ENCODE results near the gene PCGF3.
A peak's percentile ranks its signal among the peaks of the same experiment; 100 is the strongest.
"Not testable (repeated sequence)": the region's sequence is repeated elsewhere in the genome, so short reads cannot be mapped to it uniquely, and the experiment has no call there.

Gene PCGF3

DNA sequence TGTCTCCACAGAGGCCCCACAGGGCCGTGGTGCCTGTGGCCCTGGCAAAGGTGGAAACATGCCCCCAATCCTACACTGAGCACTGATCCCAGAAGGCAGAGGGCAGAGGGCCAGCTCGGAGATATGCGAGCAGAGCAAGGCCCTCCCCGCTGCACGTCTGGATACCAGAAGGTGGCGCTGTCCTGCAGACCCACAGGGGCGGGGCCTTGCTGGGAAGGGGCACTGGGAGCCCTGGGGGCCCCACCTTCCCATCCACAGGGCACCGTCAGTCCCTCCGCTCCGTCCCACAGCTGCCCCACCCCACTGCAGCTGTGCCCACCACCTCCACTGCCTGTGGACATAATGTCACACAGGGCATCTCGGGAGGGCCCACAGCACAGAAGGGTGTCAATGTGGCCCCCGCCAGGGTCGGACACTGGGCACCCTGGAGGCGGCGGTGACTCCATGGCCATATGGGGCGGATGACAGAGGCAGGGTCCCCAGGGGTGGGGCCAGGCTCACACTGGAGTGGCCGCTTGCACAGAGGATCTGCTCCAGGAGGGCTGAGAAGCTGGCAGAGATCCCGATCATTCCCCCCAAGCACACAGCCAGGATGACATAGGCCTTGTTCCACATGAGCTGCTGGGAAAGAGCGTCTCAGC is 21.5 kb upstream of the PCGF3 start:
- peak; percentile 34 to 49 for DNase-seq

DNA sequence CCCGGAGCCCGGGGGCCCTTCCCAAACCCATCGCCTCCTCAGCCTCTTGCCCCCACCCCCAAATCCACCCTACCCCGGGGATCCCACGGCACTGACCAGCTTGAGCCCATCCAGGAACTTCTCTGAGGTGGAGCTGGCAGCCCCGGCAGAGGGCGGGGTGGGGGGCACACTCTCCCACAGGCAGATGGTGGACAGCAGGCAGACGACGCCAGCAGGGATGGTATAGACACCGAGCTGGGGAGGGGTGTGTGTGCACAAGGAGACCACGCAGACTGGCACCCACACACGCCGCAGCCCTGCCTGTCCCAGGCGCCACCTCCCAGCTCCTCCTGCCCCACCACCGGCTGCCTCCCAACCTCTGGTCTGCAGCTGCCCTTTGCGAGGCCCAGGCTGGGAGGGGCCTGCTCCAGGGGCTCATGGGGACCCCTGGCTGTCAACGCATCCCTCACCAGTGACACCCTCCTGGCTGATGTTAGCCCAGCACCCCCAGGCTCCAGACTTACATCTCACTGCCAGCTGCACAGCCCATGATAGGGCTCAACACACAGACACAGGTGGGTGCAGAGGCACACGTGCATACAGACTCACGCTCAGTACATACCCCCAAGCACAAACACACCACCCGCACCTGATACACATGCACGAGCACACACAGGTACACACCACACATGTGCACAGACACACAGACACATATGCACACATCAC is 20.9 kb upstream of the PCGF3 start:
- no peak for DNase-seq

DNA sequence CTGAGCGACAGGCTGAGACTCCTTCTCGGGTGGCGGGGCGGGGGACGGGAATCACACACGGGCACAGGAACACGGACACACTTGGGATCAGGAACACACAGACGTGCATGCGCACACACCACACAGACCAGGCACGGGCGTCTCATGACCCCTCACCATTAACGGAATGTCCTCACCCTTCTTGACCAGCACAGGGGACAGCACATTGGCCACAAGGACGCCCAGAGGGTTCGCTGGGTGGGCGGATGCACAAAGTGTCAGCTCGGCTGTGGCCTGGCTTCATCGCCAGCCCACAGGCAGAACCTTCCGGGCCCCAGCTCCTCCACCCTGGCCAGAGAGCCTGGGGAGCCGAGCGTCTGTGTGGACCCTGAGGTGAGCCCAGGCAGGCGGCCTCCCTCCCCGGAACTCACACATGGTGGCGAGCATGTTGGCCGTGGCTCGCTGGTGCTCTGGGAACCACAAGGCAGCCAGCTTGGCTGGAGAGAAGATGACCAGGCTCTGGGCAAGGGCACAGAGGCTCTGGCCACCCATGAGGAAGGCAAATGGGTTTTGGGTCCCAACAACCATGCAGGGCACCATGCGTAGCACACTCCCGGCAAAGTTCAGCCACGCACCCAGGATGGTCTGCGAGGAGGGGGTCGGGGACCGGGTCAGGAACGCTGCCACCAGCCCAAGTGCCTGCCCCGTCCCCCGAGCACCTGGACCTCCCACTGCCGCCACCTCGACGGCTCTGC is 19.8 kb upstream of the PCGF3 start:
- no peak for DNase-seq

DNA sequence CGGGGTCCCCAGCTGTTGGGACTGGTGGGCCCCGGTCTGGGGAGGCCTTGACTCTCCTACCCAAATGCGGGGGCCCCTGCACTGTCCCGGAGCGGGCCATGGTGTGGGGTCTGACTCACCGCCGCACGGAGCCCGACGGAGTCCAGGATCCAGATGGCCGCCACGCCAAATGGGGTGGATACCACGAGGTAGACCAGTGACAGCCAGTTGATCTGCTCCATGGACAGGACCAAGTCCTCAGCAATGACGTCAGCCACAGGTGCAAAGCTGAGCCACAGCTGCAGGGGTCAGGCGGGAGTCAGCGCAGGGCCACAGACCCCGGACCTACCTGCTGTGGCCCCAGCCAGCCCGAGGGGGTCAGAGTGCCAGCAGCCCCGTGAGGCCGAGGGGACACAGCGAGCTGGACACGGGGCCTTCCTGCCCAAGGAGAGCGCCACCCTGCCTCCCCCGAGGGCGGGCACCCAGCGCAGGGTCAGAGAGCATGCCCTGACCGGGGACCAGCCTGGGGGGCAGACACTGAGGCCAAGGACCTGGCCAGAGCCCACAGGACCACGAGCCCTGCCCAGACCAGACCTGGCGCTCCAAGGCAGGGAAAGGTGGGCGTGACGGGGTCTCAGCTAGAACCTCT is 19.1 kb upstream of the PCGF3 start:
- DNase-seq = no peak

DNA sequence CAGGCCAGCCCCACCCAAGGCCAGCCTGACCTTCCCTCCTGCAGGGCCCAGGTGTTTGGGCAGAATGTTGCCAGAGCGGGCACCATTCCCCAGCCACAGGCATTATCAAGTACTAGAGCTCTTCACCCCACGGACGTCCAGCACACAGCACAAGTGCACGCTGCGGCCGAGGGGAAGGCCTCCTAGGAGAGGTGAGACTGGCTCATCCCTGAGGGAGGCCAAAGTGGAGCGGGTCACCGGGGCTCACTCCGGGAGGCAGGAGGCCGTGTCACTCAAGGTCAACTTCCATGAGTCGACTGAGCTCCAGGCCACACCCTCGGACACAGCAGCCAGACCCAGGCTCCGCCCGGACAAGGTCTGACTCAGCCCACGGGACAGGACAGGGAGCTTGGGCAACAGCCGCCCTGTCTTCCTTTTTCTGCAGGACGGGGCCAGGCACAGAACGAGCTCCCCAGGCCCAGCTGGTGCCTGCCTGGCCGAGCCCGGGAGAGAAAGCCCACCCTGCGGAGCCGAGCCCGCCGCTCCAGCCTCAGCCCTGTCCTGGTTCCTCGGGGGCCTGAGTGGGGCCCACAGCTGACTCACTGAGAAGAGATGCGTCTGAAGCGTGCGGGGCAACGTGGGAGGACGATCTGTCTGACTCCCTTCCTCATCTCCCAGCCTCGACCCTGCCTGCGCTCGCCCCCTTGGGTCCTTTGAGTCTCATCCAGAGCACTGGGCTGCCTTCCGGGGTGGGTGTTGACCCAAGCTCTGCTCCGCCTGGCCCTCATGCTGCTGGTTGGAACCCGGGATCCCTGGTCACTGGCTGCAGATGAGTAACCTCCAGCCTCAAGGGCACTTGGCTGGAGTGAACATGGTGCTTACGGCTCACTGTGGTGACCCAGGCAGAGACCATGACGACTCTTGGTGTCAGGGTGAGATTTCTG is 18.3 kb upstream of the PCGF3 start:
- no peak for DNase-seq

DNA sequence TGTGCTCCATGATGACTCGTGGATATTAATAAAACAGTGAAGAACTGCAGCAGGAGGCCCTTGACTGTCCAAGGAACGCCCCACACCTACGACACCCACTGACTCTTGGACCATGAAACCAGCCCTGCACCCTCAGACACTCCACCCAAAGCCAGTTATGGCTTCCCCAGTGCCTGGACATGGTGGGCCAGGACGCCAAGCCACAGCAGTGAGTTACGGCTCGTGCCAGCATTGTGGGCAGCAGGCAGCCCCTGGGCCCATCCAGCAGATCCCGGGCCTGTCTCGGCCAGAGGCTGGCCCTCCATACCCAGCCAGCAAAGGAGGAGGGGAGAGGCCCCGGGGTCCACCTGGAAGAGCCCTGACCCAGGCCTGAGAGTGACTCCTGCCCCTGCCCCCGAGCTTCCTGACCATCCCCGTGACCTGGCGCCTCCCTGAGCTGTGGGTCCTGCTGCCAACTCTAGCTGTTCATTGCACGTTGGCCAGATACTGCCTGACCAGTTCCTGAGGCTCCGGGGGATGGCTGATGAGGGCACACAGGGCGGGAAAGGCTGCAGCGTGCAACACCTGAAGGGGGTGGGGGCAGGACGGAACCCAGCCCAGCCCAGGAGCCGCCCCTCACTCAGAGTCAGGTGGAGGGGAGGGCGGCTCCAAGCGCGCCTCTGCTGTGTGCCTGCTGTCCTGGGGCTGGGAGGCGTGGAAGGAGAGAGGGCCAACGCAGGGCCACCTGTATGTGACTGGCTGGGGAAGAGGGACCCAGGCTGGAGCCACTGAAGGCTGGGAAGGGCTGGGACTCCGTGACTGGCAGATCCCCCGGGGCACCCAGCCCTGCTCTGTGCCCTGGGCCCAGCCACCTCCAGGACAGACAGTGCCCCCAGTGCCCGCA is 17.4 kb upstream of the PCGF3 start:
- no peak for DNase-seq

DNA sequence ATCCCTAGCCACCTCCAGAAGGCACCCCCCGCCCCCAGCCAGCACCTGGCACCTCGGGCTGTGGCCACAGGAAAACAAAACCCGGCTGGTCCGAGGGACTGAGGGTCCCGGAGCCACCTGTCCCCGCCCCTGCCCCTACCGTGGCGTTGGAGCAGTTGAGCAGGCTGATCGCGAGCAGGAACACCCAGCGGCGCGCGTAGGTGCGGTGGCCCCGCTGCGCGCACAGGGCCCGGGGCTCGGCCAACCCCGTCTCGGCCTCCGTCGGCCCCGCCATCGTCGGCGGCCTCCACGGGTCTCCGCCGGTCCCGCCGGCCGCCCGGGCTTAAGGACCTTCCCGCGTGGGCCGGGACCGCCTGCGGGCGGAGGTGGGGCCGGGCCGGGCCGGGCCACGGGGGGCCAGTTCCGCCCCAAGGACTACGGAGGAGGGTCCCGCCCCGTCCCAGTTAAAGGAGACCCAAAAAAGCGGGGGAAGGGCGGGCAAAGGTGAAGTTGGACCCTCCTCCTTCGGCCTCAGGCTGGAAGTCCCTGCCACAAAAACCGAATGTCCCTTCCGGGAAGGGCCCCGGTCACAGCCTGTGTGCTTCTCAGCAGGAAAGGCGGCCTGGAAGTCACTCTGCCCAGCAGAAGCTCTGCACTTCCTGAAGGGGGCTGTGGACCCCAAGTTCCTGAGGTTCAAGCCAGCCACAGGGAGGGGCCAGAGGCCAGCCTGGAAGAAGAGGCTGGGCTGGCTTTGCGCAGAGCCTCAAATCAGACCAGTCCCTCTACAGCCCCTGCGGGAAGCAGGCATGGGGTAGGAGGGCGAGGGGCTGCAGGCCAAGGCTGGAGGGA is 16.6 kb upstream of the PCGF3 start, which contains the start of gene SLC49A3:
SLC49A3 (minus strand) TSS at position 298 of the 828 bp plus-strand sequence; CDS start at position 274, 24 bp downstream.
- DNase-seq = no peak

DNA sequence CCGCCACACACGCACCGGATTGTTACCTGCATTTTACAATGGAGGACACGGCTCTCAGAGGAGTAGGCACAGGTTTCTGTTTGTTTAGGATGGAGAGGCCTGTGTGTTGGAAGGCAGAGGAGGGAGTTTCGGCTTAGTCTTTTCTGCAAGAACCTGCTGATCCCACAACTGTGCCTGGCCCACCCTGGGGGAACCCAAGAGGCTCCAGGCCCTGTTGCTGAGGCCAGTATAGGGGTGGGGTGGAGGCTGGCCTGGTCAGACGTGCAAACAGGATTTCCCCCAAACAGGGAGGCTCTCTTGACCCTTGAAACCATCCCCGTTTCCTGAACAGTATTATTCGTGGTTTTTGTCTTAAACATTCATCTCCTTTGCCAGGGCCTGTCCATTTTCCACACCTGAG is 15.9 kb upstream of the PCGF3 start:
- no peak for DNase-seq

DNA sequence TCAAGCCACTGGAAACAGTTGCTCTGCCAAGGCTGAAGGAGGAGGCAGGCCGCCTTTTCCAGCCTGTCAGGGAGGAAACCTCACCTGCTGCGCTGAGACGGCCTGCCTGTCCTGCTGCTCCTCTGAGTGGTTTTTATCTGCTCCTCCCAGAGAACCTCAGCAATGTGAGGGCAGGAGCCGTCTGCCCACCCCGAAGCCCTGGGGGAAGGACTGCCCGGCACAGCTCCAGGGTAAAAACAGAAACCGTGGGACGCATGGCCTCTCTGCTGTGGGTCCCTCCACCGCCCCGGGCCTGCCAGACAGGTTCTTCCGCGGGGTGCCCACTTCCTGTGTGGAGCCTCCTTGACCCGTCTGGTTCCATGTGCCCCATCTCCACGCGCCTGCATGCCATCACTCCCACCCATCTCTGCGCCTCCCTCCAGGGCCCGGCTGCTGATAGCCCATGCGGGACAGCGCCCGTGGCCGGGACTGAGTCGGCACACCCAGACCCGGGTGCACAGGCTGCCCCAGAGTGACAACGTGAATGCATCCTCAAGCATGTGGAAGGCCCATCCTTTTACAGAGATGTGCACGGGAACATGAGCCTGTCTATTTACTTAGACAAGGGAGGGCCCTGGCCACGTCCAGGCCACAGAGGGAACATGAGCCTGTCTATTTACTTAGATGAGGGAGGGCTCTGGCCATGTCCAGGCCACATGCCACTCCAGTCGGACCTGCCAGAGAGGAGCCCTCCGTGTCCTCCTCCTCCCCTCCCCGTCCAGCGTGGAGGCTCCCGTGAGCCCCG is 12.7 kb upstream of the PCGF3 start:
- DNase-seq = no peak

DNA sequence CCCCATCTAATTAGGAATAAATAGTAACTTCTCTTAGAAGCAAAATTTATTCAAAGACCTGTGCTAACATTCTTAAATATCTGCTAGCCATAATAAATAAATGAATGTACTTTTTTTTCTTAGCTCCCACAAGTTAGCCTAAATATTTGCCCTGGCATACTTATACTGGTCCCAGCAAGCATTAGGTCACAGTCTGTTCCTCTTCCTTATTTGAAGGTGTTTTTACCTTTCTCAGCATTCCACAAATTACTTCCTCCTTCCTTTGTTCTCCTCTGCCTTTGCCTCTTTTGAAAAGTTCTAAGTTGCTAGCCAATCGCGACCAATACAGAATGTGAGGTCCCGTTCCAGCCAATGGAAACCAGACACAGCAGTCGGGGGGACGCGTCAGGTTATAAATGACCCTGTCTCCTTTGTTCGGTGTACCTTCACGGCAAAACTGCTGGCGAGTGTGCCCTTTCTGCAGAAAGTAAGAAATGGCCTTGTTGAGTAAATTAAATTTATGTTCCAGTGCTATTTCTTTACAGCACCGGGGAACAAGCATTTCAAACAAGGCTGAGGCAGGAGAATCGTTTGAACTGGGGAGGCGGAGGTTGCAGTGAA is 11.2 kb upstream of the PCGF3 start:
- DNase-seq = not testable (repeated sequence)

DNA sequence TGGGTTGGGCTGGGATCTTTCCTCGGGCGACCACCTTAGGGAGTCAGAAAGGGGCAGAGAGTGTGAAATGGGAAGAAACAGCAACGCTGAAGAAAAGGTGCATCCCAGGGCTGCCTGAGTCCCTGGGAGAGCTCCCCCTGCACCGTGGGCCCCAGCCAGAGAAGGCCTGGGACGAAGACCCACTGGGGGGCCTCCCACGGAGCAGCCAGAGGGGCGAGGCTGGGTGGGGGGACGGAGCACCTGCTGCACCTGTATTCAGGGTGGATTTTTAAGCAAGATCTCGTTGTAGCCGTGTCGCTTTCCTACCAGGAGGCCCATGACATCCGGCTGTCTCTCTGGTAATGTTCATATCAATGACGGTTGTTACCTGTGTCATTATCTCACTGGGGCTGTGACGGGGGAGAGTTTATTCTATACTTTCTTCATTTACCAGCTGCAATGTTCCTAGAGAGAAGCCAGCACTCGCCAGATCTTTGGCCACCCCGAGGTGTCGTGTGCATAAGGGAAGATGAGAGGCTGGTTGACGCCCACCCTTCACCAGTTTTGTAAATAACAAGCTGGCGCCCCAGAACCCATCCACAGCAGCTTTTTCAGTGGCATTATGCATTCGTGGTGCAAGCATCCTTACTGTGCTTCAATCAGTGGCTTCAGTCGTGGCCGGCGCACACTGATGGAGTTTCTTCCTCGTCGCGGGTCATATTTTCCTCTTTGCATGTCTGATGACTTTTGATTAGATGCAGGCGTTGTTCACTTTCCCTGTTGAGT is 5.6 kb upstream of the PCGF3 start:
- DNase-seq = no peak

DNA sequence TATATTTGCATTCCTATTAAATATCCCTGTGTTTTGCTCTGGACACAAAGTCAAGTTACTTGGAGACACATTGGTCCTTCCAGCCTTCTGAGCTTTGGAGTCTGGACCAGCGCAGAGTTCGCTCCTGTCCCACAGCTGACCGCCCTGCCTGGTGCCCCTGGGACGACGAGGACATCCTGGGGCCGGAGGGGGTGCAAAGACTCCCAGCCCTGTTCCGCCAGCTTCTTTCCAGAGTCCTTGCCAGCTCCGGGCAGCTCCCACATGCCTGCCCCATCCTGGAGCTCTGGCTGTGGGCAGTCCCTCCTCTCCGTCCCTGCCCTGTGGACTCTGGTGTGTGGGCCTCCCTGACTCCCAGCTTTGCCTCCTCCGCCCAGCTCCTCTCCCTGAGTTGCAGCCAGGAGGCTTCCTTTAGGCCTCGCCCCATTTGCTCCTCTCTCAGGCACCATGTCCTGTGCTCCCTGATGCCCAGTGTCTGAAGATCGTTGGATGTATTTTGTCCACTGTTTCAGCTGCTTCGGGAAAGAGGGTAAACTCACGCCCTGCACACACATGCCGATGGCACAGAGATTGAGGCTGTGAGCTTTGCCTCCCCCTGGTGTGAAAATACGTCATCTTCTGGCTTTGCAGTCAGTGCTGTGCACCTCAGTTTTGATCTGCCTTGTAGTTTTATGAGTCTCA is 4.9 kb upstream of the PCGF3 start:
- no peak for DNase-seq

DNA sequence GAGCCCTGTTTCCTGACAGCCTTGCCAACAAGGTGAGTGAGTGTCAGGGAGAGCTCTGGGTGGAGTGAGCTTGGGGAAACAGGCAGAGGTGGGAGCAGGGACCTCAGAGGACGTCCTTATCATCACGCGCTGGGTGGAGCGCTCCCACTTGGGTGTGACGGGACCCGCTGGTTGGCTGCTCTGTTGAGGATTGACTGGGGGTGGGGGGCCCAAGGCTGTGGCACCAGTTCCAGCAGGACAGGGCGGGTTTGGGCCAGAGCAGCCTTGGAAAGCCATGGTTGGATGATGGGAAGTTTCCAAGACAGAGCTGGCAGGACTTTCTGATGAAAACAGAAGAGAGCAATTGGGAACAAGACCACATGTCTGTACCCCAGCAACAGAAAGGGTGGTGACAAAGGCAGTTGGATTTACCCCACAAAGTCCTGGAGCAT is 3.0 kb upstream of the PCGF3 start:
- DNase-seq = no peak

DNA sequence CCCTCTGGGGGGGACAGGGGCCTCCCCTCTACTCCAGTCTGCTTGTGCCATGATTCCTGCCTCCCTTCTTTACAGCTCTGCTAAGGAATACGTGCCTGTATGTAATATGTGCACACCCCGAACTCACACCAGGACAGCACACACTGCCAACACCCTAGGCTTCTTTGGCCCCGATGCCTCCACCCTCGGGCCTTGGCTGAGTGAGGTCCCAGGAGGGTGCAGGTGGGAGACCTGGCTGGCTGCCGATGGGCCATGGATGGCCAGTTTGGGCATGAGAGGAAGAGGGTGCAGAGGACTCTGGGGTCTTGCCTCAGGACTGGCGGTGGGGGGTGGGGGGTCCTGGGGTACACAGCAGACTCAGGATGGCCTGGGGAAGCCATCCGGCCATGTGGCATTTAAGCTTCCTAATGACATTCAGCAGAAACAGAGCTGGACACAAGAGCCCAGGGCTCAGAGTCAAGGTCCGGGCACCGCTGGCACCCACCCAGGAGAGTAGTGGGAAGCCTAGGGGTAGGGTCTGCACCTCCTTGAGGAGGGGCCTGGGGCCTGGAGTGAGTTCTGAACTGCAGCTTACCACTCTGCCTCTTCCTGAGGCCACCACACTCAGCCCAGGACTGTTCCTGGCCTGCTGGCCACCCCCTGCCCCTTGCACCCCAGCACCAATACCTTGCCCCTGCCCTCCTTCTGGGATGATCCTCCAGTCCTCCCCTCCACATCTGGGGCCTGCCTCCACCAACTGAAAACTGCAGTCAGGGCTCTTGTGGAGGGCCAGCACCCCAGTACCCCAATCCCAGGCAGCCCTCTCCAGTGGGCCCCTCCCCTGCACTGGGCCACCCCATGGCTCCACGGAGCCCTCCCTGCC is 2.1 kb upstream of the PCGF3 start:
- no peak for DNase-seq

DNA sequence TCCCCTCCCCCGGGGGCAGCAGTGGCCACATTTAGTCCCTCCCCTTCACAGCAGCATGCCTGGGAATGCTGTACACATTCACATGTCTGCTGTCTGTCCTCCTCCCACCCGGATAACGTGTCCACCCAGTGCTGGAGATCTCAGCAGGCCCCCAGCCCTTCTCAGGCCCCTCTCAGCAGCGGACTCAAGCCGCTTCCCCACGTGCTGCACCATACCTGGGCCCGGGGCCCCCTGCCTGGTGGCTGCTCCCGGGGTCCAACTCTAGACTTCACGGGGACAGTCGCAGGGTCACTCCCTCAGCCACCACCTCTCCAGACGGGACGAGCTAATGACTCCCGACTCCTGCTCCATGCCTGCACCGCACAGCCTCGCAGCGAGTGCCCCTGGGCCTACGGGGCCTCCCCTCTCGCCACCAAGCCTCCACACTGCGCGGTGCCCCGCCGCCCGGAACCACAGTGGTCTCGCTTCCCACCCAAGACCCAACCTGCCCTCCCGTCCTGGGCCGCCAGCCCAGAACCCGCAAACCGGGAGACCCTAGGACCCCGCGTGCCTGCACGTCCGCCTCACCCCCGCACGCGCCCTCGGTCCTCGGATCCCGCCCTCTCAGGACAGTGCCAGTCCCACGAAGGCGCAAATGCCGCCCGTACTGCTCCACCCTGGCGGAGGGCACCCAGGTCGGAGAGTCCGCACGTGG is 1.3 kb upstream of the PCGF3 start:
- DNase-seq = no peak

DNA sequence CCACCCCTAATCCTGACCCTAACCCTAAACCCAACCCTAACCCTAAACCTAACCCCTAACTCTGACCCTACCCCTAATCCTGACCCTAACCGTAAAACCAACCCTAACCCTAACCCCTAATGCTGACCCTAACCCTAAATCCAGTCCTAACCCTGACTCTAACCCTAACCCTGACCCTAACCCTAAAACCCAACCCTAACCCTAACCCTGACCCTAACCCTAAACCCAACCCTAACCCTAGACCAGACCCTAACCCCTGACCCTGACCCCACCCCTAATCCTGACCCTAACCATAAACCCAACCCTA is 708 bp upstream of the PCGF3 start:
- DNase-seq = no peak
